ENCODE data around the gene SMKR1. TPM values are rescaled to one million over a fixed set of nuclear protein-coding genes. Genes with fewer than 3 reads are reported as not detected.

Gene SMKR1
- total and polyA plus RNA-seq, 9 of the 15 experiments (the other 6 are each of a cell fraction or from before 2014, with no cell fraction given): 0.58 to 1.8 (median 0.93) TPM; not detected in 1

- TF ChIP-seq ASH1L (IDR thresholded peaks at IDR 0.05; ENCODE audit: borderline replicate concordance, low read depth, partially characterized antibody) (no peak), ZNF133 (CRISPR knock-in tag; IDR thresholded peaks at IDR 0.05) (no peak), SP1 (CRISPR knock-in tag; IDR thresholded peaks at IDR 0.05) (no peak), CCNT2 (IDR thresholded peaks at IDR 0.05; ENCODE audit: borderline replicate concordance, extremely low read depth, insufficient read length, low read depth, low read length) (no peak), ZNF316 (IDR thresholded peaks at IDR 0.05) (0 out of 2 replicates have a peak, but pooled peaks have one; percentile 5), POLR2G (IDR thresholded peaks at IDR 0.05; ENCODE audit: low read depth, low read length) (peak; percentile 56; the same call in 1 of the 2 replicates), PHF20 (IDR thresholded peaks at IDR 0.05; ENCODE audit: partially characterized antibody) (no peak), PTTG1 (tag; IDR thresholded peaks at IDR 0.05; ENCODE audit: low read depth) (no peak), ZNF449 (CRISPR knock-in tag; IDR thresholded peaks at IDR 0.05) (no peak), PRPF4 (IDR thresholded peaks at IDR 0.05; ENCODE audit: insufficient read depth, low read depth, low read length, poor library complexity, severe bottlenecking) (no peak), CHD1 (IDR thresholded peaks at IDR 0.05; ENCODE audit: low read length) (no peak), RCOR1 (IDR thresholded peaks at IDR 0.05; ENCODE audit: borderline replicate concordance in 1 of 2, low read depth in 2 of 2, low read length in 2 of 2) (0 out of 4 replicates have a peak, but pooled peaks of 1 of the 2 experiments have one; percentile 8), CBX5 (IDR thresholded peaks at IDR 0.05; ENCODE audit: borderline replicate concordance, low read depth) (no peak), MECOM (CRISPR knock-in tag; IDR thresholded peaks at IDR 0.05) (no peak), HDAC6 (IDR thresholded peaks at IDR 0.05; ENCODE audit: low read depth, low read length) (0 out of 2 replicates have a peak, but pooled peaks have one; percentile 79), TAF15 (IDR thresholded peaks at IDR 0.05; ENCODE audit: low read depth, low read length) (no peak), CSDE1 (IDR thresholded peaks at IDR 0.05) (peak in 1 of 2 experiments; percentile 31; a peak in 1 of 4 replicates), SRSF1 (IDR thresholded peaks at IDR 0.05; ENCODE audit: low read depth, low read length) (no peak), MAX (CRISPR knock-in tag; IDR thresholded peaks at IDR 0.05) (peak; percentile 76; the same call in 1 of the 2 replicates), KLF1 (tag; IDR thresholded peaks at IDR 0.05) (0 out of 2 replicates have a peak, but pooled peaks have one; percentile 37), RBM25 (IDR thresholded peaks at IDR 0.05; ENCODE audit: low read depth, low read length, severe bottlenecking) (peak; percentile 59), ESRRB (CRISPR knock-in tag; IDR thresholded peaks at IDR 0.05; ENCODE audit: borderline replicate concordance) (no peak), LEF1 (IDR thresholded peaks at IDR 0.05) (no peak), POLR2AphosphoS2 (IDR thresholded peaks at IDR 0.05; ENCODE audit: low read length) (no peak), CTBP1 (IDR thresholded peaks at IDR 0.05; ENCODE audit: borderline replicate concordance) (peak; percentile 78; the same call in 1 of the 2 replicates)
- TF ChIP-seq, protein P1, sequence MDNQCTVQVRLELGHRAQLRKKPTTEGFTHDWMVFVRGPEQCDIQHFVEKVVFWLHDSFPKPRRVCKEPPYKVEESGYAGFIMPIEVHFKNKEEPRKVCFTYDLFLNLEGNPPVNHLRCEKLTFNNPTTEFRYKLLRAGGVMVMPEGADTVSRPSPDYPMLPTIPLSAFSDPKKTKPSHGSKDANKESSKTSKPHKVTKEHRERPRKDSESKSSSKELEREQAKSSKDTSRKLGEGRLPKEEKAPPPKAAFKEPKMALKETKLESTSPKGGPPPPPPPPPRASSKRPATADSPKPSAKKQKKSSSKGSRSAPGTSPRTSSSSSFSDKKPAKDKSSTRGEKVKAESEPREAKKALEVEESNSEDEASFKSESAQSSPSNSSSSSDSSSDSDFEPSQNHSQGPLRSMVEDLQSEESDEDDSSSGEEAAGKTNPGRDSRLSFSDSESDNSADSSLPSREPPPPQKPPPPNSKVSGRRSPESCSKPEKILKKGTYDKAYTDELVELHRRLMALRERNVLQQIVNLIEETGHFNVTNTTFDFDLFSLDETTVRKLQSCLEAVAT (IDR thresholded peaks at IDR 0.05): no peak
These were observed at the start of gene SMKR1 (continued) for GRCh38 chr7:129501760-129502707.
